GM10248 (cell line): ENCODE results near the gene TEX28.
"Not testable (repeated sequence)": the region's sequence is repeated elsewhere in the genome, so short reads cannot be mapped to it uniquely, and the experiment has no call there.

Source experiments
- CTCF ChIA-PET: fragments of 300-600 bp; sonication (Branson Sonifier 250); formaldehyde crosslinking; extraction: SDS; loops from one replicate; lab custom pipeline; 2021; ENCODE audit warnings: antibody characterized with exemption; lab: Yijun Ruan, JAX
- POLR2A ChIA-PET: fragments of 350-650 bp; sonication (Branson Sonifier 250); formaldehyde crosslinking; extraction: SDS; loops from one replicate; lab custom pipeline; 2020; ENCODE audit warnings: antibody characterized with exemption; lab: Yijun Ruan, JAX
- DNase-seq: peaks from one replicate; pipeline ENCODE4 v3.0.0; 2012; ENCODE audit errors: extremely low spot score
- TF ChIP-seq, protein P1 (sequence below): IDR thresholded peaks from 2 replicates; pipeline ENCODE4 v1.5.1; 2012; ENCODE audit warnings: mild to moderate bottlenecking, low read depth; ENCODE audit errors: extremely low read depth, missing control alignments, control extremely low read depth

The TEX28 gene

DNA sequence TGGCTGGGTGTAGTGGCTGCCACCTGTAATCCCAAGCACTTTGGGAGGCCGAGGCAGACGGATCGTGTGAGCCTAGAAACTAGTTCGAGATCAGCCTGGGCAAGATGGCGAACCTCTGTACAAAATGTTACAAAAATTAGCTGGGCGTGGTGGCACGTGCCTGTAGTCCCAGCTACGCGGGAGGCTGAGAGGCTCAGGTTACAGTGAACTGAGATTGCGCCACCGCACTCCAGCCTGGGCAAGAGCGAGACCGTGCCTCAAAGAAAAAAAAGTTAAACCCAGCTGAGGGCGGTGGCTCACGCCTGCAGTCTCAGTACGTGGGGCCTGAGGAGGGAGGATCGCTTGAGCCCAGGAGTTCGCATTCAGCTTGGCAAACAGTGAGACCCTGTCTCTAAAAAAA, 1.8 kb upstream of the TEX28 start:
- ChIA-PET CTCF (interaction anchor here (4.2 kb wide), 1 partner anchor 12 kb away, joined by 19 read pairs; no protein-coding TSS in a partner anchor), POLR2A (no interaction called here)
- DNase-seq, result no peak
- TF ChIP-seq, protein P1, sequence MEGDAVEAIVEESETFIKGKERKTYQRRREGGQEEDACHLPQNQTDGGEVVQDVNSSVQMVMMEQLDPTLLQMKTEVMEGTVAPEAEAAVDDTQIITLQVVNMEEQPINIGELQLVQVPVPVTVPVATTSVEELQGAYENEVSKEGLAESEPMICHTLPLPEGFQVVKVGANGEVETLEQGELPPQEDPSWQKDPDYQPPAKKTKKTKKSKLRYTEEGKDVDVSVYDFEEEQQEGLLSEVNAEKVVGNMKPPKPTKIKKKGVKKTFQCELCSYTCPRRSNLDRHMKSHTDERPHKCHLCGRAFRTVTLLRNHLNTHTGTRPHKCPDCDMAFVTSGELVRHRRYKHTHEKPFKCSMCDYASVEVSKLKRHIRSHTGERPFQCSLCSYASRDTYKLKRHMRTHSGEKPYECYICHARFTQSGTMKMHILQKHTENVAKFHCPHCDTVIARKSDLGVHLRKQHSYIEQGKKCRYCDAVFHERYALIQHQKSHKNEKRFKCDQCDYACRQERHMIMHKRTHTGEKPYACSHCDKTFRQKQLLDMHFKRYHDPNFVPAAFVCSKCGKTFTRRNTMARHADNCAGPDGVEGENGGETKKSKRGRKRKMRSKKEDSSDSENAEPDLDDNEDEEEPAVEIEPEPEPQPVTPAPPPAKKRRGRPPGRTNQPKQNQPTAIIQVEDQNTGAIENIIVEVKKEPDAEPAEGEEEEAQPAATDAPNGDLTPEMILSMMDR, result no peak

DNA sequence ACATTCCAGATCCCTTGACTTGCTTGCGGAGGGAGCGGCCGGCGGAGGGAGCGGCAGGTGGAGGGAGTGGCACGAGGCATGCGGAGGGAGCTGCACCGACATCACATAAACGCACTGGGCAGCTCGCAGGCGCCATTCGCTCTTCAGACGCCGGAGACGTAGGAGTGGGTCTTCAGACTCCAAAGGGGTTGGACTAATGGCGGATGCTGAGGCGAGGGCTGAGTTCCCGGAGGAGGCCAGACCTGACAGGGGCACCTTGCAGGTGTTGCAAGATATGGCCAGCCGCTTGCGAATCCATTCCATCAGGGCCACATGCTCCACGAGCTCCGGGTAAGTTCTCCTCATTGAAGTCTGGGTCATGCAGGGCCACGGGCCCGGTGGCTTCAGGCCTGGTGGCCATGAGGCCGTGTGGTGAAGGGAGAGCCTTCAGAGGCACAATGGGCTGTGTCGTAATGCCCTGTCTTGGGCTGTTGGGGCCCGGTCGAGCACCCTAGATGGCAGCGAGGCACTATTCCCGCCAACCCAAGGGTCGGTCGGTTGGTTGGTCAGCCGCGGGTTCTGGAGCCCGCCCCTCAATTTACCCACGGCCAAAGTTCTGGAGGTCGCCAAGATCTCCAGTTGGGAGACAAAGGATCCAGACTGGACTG, 863 bp upstream of the TEX28 start, which contains the start of gene TKTL1:
TSS of gene TKTL1 (plus strand) at position 132 of the 647 bp plus-strand sequence. CDS start at position 197, 65 bp downstream.
- TF ChIP-seq, protein P1, result no peak
- no peak for DNase-seq

DNA sequence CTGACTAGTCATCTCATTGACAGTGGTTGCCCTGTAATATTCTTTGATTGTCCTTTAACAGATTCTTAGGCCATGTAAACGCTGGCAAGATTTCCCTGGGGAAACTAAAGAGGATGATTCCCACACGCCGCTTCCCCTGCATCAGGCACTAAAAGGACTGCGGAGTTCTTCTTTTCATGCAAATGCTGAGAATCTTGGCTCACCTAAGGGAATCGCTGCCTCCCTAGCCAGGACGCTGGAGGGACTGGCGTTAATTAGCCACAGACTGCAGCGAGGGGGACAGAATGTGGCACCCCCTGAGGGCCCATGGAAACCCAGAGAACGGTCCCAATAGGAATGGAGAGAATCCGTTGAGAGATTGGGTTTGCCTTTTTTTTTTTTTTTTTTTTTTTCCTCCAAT, 8.5 kb downstream of the TEX28 start:
- CTCF ChIA-PET, DNase-seq, POLR2A ChIA-PET: not testable (repeated sequence)

More for the DNA sequence above, 863 bp upstream of the TEX28 start, which contains the start of gene TKTL1:
- CTCF ChIA-PET, result no interaction called here
- POLR2A ChIA-PET, result no interaction called here

DNA sequence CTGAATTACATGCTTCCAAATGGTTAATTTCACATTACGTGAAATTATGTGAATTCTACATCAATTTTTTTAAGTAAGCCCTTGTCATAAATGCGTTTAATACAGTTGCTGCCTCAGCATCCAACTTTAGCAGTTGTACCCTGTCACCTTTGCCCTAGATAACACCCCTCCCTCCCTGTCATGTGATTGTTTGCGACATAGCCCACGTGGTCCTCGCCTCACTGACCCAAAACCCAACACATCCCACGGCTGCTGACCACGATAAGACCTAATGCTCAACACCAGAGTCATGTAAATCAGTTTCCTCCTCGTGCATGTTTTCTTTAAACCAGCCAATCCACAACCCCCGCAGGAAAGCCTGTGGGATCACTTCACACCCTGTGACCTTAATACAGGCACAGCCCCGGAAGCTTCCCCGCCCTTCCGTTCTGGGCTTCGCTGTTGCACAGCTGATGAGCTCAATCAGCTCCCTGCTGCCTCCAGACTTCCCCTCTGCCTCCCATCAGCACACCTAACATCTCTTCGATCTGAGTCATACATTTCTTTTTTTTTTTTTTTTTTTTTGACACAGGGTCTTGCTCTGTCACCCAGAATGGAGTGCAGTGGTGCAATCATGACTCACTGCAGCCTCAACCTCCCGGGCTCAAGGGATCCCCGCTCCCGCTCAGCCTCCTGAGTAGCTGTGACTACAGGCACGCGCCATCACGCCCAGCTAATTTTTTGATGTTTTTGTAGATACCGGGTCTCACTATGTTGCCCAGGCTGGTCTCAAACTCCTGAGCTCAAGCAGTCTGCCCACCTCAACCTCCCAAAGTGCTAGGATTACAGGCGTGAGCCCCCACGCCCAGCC, 10.2 kb downstream of the TEX28 start:
- POLR2A ChIA-PET, CTCF ChIA-PET, DNase-seq: not testable (repeated sequence)

DNA sequence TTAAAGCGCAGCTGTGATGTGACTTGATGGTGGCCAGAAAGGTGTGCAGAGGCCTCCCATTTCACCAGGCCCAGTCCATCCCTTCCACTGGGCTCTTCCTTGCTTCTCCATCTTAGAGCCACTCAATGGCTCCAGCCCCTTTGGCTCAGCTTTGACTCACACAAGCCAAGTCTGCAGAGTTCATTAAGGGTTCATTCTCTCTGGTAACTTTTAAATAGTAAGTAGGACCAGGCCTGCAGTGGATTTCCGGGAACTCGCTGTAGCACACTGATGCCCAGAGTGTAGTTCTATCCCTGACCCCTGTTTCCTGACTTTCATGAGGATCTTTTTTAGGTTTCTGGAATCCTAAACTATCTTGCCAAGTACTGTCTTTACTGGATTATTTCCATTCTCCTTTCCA, 25.7 kb downstream of the TEX28 start:
- POLR2A ChIA-PET, CTCF ChIA-PET, DNase-seq: not testable (repeated sequence)

DNA sequence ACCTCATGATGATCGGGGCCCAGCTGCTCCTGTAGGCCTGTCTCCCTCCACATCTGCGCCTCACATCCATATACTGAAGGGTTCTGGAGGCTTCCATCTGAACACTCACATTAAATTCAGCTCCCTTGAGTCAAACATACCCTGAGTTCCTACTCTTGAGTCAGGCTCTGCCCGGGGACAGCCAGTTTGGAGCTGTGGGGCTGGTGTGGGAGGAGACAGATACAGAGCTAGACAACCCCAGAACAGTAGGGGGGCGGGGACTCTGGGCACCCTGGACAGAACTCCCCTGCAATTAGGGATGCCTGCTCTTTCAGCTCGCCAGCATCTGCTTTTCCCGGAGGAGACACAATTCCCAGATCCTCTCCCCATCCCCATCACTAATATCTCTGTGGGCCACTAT, 31.9 kb downstream of the TEX28 start:
- POLR2A ChIA-PET, DNase-seq, CTCF ChIA-PET: not testable (repeated sequence)

DNA sequence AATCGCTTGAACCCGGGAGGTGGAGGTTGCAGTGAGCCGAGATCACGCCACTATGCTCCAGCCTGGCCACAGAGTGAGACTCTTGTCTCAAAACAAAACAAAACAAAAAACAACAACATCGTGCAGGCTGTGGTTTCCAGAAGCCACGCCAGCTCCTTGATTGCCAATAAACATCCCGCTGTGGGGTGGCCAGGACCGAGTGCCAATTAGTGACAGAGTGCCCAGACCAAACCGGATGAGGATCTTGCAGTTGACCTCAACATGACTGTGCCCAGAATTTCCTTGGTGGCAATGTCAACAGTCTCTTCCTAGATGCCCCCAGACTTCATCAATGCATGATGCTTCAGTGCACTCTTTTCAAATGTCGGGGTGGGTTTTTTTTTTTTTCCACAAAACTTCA, 36.2 kb downstream of the TEX28 start:
- POLR2A ChIA-PET, DNase-seq, CTCF ChIA-PET: not testable (repeated sequence)

DNA sequence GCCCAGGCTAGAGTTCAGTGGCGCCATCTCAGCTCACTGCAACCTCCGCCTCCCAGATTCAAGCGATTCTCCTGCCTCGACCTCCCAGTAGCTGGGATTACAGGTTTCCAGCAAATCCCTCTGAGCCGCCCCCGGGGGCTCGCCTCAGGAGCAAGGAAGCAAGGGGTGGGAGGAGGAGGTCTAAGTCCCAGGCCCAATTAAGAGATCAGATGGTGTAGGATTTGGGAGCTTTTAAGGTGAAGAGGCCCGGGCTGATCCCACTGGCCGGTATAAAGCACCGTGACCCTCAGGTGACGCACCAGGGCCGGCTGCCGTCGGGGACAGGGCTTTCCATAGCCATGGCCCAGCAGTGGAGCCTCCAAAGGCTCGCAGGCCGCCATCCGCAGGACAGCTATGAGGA, 37.6 kb downstream of the TEX28 start, which contains the start of gene OPN1MW3:
TSS of gene OPN1MW3 (plus strand) at position 301 of the 400 bp plus-strand sequence. CDS start at position 339, 38 bp downstream.
- POLR2A ChIA-PET, DNase-seq, CTCF ChIA-PET: not testable (repeated sequence)

DNA sequence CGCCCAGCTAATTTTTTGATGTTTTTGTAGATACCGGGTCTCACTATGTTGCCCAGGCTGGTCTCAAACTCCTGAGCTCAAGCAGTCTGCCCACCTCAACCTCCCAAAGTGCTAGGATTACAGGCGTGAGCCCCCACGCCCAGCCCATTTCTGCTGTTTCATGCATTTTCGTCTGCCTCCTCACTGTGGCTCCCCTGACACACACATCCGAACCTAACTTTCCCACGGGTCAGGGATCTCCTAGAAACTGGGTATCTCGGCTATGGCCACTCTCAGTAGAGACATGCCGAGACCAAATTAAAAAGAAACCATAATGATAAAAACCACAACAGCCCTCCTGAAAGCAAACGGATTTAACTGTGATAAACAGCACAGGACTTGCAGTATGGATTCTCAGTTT, 46.8 kb downstream of the TEX28 start:
- CTCF ChIA-PET, DNase-seq, POLR2A ChIA-PET: not testable (repeated sequence)

DNA sequence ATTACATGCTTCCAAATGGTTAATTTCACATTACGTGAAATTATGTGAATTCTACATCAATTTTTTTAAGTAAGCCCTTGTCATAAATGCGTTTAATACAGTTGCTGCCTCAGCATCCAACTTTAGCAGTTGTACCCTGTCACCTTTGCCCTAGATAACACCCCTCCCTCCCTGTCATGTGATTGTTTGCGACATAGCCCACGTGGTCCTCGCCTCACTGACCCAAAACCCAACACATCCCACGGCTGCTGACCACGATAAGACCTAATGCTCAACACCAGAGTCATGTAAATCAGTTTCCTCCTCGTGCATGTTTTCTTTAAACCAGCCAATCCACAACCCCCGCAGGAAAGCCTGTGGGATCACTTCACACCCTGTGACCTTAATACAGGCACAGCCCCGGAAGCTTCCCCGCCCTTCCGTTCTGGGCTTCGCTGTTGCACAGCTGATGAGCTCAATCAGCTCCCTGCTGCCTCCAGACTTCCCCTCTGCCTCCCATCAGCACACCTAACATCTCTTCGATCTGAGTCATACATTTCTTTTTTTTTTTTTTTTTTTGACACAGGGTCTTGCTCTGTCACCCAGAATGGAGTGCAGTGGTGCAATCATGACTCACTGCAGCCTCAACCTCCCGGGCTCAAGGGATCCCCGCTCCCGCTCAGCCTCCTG, 47.4 kb downstream of the TEX28 start:
- CTCF ChIA-PET, DNase-seq, POLR2A ChIA-PET: not testable (repeated sequence)

DNA sequence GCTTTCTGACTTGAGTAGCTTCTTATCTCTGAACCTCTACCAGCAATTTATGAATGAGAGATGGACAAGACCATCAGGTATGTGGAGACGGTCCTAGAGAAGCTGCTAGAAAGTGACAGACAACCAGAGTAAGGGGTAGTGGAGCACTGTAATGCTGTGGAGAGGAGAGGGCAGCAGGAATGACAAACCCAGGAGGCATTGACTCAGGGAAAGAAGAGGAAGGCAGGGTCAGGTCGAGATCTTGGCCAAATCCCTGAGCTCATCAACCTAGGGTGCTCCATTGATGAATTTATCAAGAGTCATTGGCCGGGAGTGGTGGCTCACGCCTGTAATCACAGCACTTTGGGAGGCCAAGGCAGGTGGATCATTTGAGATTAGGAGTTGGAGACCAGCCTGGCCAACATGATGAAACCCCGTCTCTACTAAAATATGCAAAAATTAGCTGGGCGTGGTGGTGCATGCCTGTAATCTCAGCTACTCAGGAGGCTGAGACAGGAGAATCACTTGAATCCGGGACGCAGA, 54.9 kb downstream of the TEX28 start:
- CTCF ChIA-PET, result interaction anchor here (1.0 kb wide), 1 partner anchor 68 kb away, joined by 4 read pairs; no protein-coding TSS in a partner anchor
- POLR2A ChIA-PET, DNase-seq: not testable (repeated sequence)

DNA sequence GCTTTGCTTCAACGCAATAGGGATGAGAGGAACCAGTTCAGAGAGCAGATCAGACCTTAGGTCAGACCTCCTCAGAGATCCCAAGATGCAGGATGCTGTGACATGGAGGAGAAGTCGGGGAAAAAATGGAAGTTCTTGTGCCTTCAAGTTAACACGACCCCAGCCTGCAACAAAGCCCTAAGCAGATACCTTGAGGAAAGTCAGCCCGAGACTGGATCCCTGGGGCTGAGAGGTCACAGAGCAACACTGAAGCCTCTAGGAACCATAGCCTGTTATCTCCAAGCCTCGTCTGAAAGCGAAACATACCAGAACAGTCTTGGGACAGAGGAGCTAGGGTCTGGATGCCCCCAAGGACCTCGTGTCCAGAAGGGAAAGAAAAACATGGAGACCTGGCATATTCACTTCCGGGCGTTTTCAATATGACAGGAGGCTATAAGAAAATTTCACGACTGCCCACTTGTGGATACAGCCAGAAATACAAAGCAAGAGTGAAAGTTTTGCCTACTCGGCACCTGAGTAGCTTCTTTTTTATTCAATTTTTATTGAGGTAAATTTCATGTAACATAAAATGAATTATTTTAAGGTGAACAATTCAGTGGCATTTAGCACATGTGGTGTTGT, 55.9 kb downstream of the TEX28 start:
- DNase-seq, POLR2A ChIA-PET: not testable (repeated sequence)
- CTCF ChIA-PET, result interaction anchor here (1.0 kb wide), 1 partner anchor 69 kb away, joined by 4 read pairs; no protein-coding TSS in a partner anchor

DNA sequence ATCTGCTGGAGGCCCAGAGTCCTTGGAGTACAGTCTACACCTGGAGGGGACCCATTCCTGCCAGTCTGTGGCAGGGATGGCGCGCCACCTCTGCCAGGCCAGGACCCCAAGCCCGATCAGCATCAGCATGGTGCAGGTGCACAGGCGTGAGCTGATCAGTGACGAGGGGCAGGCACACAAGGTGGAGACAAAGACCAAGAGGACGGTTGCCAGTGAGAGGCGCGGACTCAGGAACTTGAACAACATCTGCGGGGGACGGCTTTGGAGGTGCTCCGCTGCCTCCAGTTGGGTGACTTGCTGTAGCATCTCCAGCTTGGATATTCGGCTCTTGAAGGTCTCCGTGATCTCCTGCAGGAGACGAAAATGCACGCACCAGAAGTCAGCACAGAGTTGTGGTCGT, 61.3 kb downstream of the TEX28 start:
- POLR2A ChIA-PET, DNase-seq, CTCF ChIA-PET: not testable (repeated sequence)

DNA sequence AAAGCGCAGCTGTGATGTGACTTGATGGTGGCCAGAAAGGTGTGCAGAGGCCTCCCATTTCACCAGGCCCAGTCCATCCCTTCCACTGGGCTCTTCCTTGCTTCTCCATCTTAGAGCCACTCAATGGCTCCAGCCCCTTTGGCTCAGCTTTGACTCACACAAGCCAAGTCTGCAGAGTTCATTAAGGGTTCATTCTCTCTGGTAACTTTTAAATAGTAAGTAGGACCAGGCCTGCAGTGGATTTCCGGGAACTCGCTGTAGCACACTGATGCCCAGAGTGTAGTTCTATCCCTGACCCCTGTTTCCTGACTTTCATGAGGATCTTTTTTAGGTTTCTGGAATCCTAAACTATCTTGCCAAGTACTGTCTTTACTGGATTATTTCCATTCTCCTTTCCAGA, 63.5 kb downstream of the TEX28 start:
- CTCF ChIA-PET, DNase-seq, POLR2A ChIA-PET: not testable (repeated sequence)
